NT2/D1 (cell line): Measurements from ENCODE around the gene TM2D3.

ENCODE experiments used
- DNase-seq: peaks from one replicate; pipeline ENCODE4 v3.0.0-alpha.2; 2011; ENCODE audit warnings: low read depth, low spot score
- H3K27me3 ChIP-seq: 2 replicates; pipeline ENCODE4 v1.6.0; 2011; ENCODE audit warnings: mild to moderate bottlenecking; ENCODE audit not compliant: insufficient read length, insufficient read depth
- H3K36me3 ChIP-seq: 2 replicates; pipeline ENCODE4 v1.6.1; 2011; ENCODE audit warnings: mild to moderate bottlenecking, low read length, mixed read lengths; ENCODE audit not compliant: insufficient read depth, insufficient read length
- H3K4me1 ChIP-seq: 2 replicates; pipeline ENCODE4 v1.5.1; 2011; ENCODE audit not compliant: insufficient read depth, insufficient read length
- H3K4me3 ChIP-seq: 2 replicates; pipeline ENCODE4 v1.5.1; 2011; ENCODE audit warnings: low read depth; ENCODE audit not compliant: insufficient read length
- H3K9ac ChIP-seq: 2 replicates; pipeline ENCODE4 v1.6.0; 2011; ENCODE audit warnings: low read depth; ENCODE audit not compliant: insufficient read length
- H3K9me3 ChIP-seq: 2 replicates; pipeline ENCODE4 v1.5.1; 2011; ENCODE audit warnings: mild to moderate bottlenecking, low read length; ENCODE audit not compliant: insufficient read depth
- SUZ12 ChIP-seq: IDR thresholded peaks from 2 replicates; pipeline ENCODE4 v1.6.1; 2011; ENCODE audit not compliant: insufficient read length, insufficient read depth; ENCODE audit errors: extremely low read depth
- YY1 ChIP-seq: IDR thresholded peaks from 2 replicates; pipeline ENCODE4 v1.6.1; 2011; ENCODE audit not compliant: insufficient read length, insufficient read depth
- ZNF274 ChIP-seq: IDR thresholded peaks from 2 replicates; pipeline ENCODE4 v1.6.1; 2011; ENCODE audit warnings: mild to moderate bottlenecking, low read depth, low read length

Gene TM2D3

GRCh38 chr15:101672298-101672697 lies 20.1 kb upstream of the TM2D3 start:
- Histone ChIP-seq H3K9me3 (0 out of 2 replicates have a peak, but pooled peaks cover under 1% of the 10 kb centered on the region), H3K4me1 (no peaks in the 10 kb centered on the region), H3K27me3 (no peaks in the 10 kb centered on the region), H3K9ac (no peak overlapping the region), H3K36me3 (peaks cover 57% of the 10 kb centered on the region), H3K4me3 (no peak overlapping the region)
- no peak for DNase-seq
- TF ChIP-seq ZNF274: no peak
- no peak for TF ChIP-seq SUZ12
- no peak for TF ChIP-seq YY1

GRCh38 chr15:101669744-101670143 lies 17.6 kb upstream of the TM2D3 start:
- TF ChIP-seq YY1: no peak
- no peak for TF ChIP-seq ZNF274
- no peak for TF ChIP-seq SUZ12
- H3K4me1 ChIP-seq: no peaks in the 10 kb centered on the region
- no peak overlapping the region for H3K4me3 ChIP-seq
- peaks cover 49% of the 10 kb centered on the region for H3K36me3 ChIP-seq
- H3K9ac ChIP-seq: no peak overlapping the region
- no peak for DNase-seq
- no peaks in the 10 kb centered on the region for H3K27me3 ChIP-seq
- H3K9me3 ChIP-seq: peaks cover 8% of the 10 kb centered on the region; the same call in 1 of the 2 replicates

- Histone ChIP-seq H3K9ac (no peak overlapping the region), H3K9me3 (peaks cover 8% of the 10 kb centered on the region; the same call in 1 of the 2 replicates), H3K36me3 (peaks cover 36% of the 10 kb centered on the region), H3K27me3 (no peaks in the 10 kb centered on the region), H3K4me3 (no peak overlapping the region), H3K4me1 (no peaks in the 10 kb centered on the region)
- TF ChIP-seq YY1: no peak
- no peak for TF ChIP-seq ZNF274
- no peak for TF ChIP-seq SUZ12
- no peak for DNase-seq
These were observed 15.7 kb upstream of the TM2D3 start for GRCh38 chr15:101667881-101668280.

- no peak for DNase-seq
These were observed 12.2 kb upstream of the TM2D3 start for GRCh38 chr15:101664303-101664913.

GRCh38 chr15:101662203-101662602 lies 10.0 kb upstream of the TM2D3 start:
- TF ChIP-seq ZNF274 (no peak), SUZ12 (no peak), YY1 (no peak)
- Histone ChIP-seq H3K4me1 (no peaks in the 10 kb centered on the region), H3K36me3 (peaks cover 20% of the 10 kb centered on the region), H3K27me3 (no peaks in the 10 kb centered on the region), H3K9ac (no peak overlapping the region), H3K9me3 (peaks cover 6% of the 10 kb centered on the region; the same call in 1 of the 2 replicates), H3K4me3 (no peak overlapping the region)
- DNase-seq: no peak

More at GRCh38 chr15:101664303-101664913, 12.2 kb upstream of the TM2D3 start:
- Histone ChIP-seq H3K9me3 (peaks cover 8% of the 10 kb centered on the region; the same call in 1 of the 2 replicates), H3K36me3 (peaks cover 25% of the 10 kb centered on the region), H3K4me3 (no peak overlapping the region), H3K4me1 (no peaks in the 10 kb centered on the region), H3K9ac (no peak overlapping the region), H3K27me3 (no peaks in the 10 kb centered on the region)
- TF ChIP-seq SUZ12 (no peak), ZNF274 (no peak), YY1 (no peak)

GRCh38 chr15:101660005-101660404 lies 7.8 kb upstream of the TM2D3 start:
- Histone ChIP-seq H3K27me3 (no peaks in the 10 kb centered on the region), H3K4me3 (no peak overlapping the region), H3K36me3 (peaks cover 33% of the 10 kb centered on the region), H3K9ac (no peak overlapping the region), H3K4me1 (no peaks in the 10 kb centered on the region), H3K9me3 (peaks cover 10% of the 10 kb centered on the region; the same call in 1 of the 2 replicates)
- no peak for DNase-seq
- no peak for TF ChIP-seq ZNF274
- TF ChIP-seq YY1: no peak
- no peak for TF ChIP-seq SUZ12

GRCh38 chr15:101657968-101658784 lies 6.0 kb upstream of the TM2D3 start:
- H3K9ac ChIP-seq: no peak overlapping the region
- H3K27me3 ChIP-seq: no peaks in the 10 kb centered on the region
- peaks cover 35% of the 10 kb centered on the region for H3K36me3 ChIP-seq
- H3K4me3 ChIP-seq: no peak overlapping the region
- no peak for TF ChIP-seq SUZ12
- TF ChIP-seq ZNF274: no peak
- no peak for TF ChIP-seq YY1
- H3K4me1 ChIP-seq: no peaks in the 10 kb centered on the region
- peaks cover 23% of the 10 kb centered on the region; the same call in 1 of the 2 replicates for H3K9me3 ChIP-seq
- DNase-seq: no peak
